Measurements from ENCODE around the gene LDB3. TPM values are rescaled to one million over a fixed set of nuclear protein-coding genes. Genes with fewer than 3 reads are reported as not detected.

The LDB3 gene
- total RNA-seq, 2 donors from 2014 or later, result 0.66 to 0.78 TPM

DNA sequence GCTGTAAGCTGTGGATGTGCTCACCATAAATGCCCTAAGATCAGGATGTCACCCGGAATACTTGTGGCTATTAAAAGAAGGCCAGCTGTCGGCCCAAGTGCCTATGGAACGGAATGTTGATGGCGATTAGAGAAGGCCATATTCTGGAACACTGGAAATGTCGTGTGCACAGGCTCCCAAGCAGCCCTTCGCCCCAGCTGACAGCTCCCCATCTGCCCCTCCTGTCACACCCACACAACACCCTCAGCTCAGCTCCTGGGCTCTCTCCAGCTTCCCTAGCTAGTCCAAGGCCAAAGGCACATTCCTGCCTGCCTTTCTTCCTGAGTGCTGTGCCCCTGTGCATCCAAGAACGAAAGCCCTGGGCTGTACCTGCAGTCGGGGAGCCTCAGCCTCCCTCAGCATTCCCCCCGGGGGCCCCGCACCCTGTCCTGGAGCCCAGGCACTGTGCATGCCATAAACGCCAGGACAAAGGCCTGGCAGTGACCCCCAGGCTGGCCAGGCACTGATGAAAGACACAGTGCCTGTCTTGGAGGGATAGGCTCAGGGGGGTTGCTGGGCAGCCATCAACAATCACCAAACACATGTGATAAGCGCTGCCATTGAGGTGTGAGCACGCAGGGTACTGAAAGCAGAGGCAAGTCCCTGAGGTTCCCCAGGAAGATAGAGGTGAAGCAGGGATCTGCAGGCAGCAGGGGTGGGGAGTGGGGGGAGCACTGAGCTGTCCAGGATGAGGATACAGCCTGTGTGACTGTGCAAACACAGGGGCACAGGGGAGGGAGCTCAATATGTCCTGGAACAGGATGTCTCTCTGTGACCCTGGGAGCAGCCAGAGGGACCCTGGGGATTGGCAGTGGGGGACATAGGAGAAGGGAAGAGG, 3.7 kb upstream of the LDB3 start:
- peak; percentile 20 for ATAC-seq
- Histone ChIP-seq H3K4me3 (no peak overlapping the region), H3K9me3 (no peaks in the 10 kb centered on the region), H3K27me3 (no peaks in the 10 kb centered on the region), H3K4me1 (peaks cover 18% of the 10 kb centered on the region), H3K27ac (no peak overlapping the region), H3K36me3 (replicated peaks in 1 of 2; ENCODE audit: insufficient read depth in 1 of 2, low read depth in 2 of 2) (no peaks in the 10 kb centered on the region)
- TF ChIP-seq POLR2A (IDR thresholded peaks at IDR 0.05) (no peak), CTCF (IDR thresholded peaks at IDR 0.05) (no peak)
- intact Hi-C loops (cut with DNase I), result no loop called here
- WGBS, 2 donors, result 62 to 63% methylated on average over 13 of the region's 13 CpGs
- peak in 2 of 4 donors; percentile 25 to 31 for DNase-seq

- no peaks in the 10 kb centered on the region for H3K36me3 ChIP-seq (replicated peaks in 1 of 2; ENCODE audit: insufficient read depth in 1 of 2, low read depth in 2 of 2)
- TF ChIP-seq CTCF (IDR thresholded peaks at IDR 0.05), result no peak
- no peak for TF ChIP-seq POLR2A (IDR thresholded peaks at IDR 0.05)
- H3K27me3 ChIP-seq, result no peaks in the 10 kb centered on the region
- intact Hi-C loops (cut with DNase I), result no loop called here
- H3K27ac ChIP-seq, result no peak overlapping the region
- H3K4me3 ChIP-seq, result no peak overlapping the region
- H3K4me1 ChIP-seq, result peaks cover 18% of the 10 kb centered on the region
- DNase-seq (no peak), ATAC-seq (no peak)
- WGBS, 2 donors, result 86 to 89% methylated on average over 7 of the region's 7 CpGs
- no peaks in the 10 kb centered on the region for H3K9me3 ChIP-seq
Measured at GRCh38 chr10:86665218-86665607, 3.1 kb upstream of the LDB3 start.

- no peak overlapping the region for H3K27ac ChIP-seq
- no peaks in the 10 kb centered on the region for H3K9me3 ChIP-seq
- ATAC-seq (no peak), DNase-seq (no peak)
- no peak overlapping the region for H3K4me3 ChIP-seq
- peaks cover 18% of the 10 kb centered on the region for H3K4me1 ChIP-seq
- no peaks in the 10 kb centered on the region for H3K36me3 ChIP-seq (replicated peaks in 1 of 2; ENCODE audit: insufficient read depth in 1 of 2, low read depth in 2 of 2)
- H3K27me3 ChIP-seq, result no peaks in the 10 kb centered on the region
- TF ChIP-seq POLR2A (IDR thresholded peaks at IDR 0.05), result no peak
- intact Hi-C loops (cut with DNase I), result no loop called here
- 80 to 94% methylated on average over 12 of the region's 12 CpGs for whole genome bisulfite sequencing, 2 donors
Measured at GRCh38 chr10:86665868-86666267, 2.4 kb upstream of the LDB3 start.

- ATAC-seq, result no peak
- WGBS, 2 donors, result 90 to 95% methylated on average over 6 to 7 of the region's 7 CpGs
Measured at GRCh38 chr10:86666538-86666937, 1.8 kb upstream of the LDB3 start.

More at GRCh38 chr10:86666538-86666937, 1.8 kb upstream of the LDB3 start:
- Histone ChIP-seq H3K27me3 (no peaks in the 10 kb centered on the region), H3K4me3 (no peak overlapping the region), H3K36me3 (replicated peaks in 1 of 2; ENCODE audit: insufficient read depth in 1 of 2, low read depth in 2 of 2) (no peaks in the 10 kb centered on the region), H3K27ac (no peak overlapping the region), H3K9me3 (no peaks in the 10 kb centered on the region), H3K4me1 (peaks cover 18% of the 10 kb centered on the region)
- no peak for DNase-seq
- TF ChIP-seq CTCF (IDR thresholded peaks at IDR 0.05), result no peak
- TF ChIP-seq POLR2A (IDR thresholded peaks at IDR 0.05), result no peak
- intact Hi-C loops (cut with DNase I), result no loop called here
